Loucy (cell line): ENCODE data around the gene TBCD.

Experiments used
- H2AFZ ChIP-seq: fragments of 200-600 bp; sonication (generic); 2 replicates; pipeline ENCODE4 v1.6.0; 2016; ENCODE audit warnings: antibody characterized with exemption, mild to moderate bottlenecking, low read length, moderate library complexity
- H3F3A ChIP-seq: fragments of 200-600 bp; 2 replicates; pipeline ENCODE4 v1.6.0; 2016; ENCODE audit warnings: antibody characterized with exemption, low read depth, mild to moderate bottlenecking
- H3K27me3 ChIP-seq: fragments of 200-600 bp; sonication (generic); 2 replicates; pipeline ENCODE4 v1.6.1; 2014; ENCODE audit warnings: low read length, mild to moderate bottlenecking; ENCODE audit not compliant: insufficient read depth, poor library complexity, severe bottlenecking
- H3K36me3 ChIP-seq: fragments of 200-600 bp; sonication (generic); 2 replicates; pipeline ENCODE4 v1.6.1; 2016; ENCODE audit warnings: low read length; ENCODE audit not compliant: insufficient read depth
- H3K4me1 ChIP-seq: fragments of 200-600 bp; sonication (generic); 2 replicates; pipeline ENCODE4 v1.5.1; 2014; ENCODE audit warnings: low read length, mild to moderate bottlenecking; ENCODE audit not compliant: insufficient read depth, poor library complexity, severe bottlenecking
- H3K4me2 ChIP-seq: fragments of 200-600 bp; sonication (generic); 2 replicates; pipeline ENCODE4 v1.6.0; 2014; ENCODE audit warnings: antibody characterized with exemption, low read length, low read depth, mild to moderate bottlenecking; ENCODE audit not compliant: poor library complexity, severe bottlenecking
- H3K4me3 ChIP-seq: fragments of 200-600 bp; sonication (generic); 2 replicates; pipeline ENCODE4 v1.5.1; 2014; ENCODE audit warnings: low read length, mild to moderate bottlenecking, mixed read lengths; ENCODE audit not compliant: poor library complexity, severe bottlenecking
- H3K79me2 ChIP-seq: fragments of 200-600 bp; sonication (generic); 2 replicates; pipeline ENCODE4 v1.6.1; 2014; ENCODE audit warnings: low read length; ENCODE audit not compliant: insufficient read depth
- H3K9ac ChIP-seq: fragments of 200-600 bp; sonication (generic); 2 replicates; pipeline ENCODE4 v1.6.0; 2014; ENCODE audit warnings: mild to moderate bottlenecking, low read depth, low read length, moderate library complexity; ENCODE audit not compliant: poor library complexity, severe bottlenecking
- H3K9me2 ChIP-seq: fragments of 200-600 bp; sonication (generic); replicated peaks from 2 replicates; pipeline ENCODE4 v1.6.1; 2016; ENCODE audit warnings: low read depth, low read length, mixed read lengths
- H3K9me3 ChIP-seq: fragments of 200-600 bp; sonication (generic); 2 replicates; pipeline ENCODE4 v1.6.1; 2014; ENCODE audit warnings: mild to moderate bottlenecking, antibody characterized with exemption, low read length, low read depth; ENCODE audit not compliant: insufficient read depth
- H4K20me1 ChIP-seq: fragments of 200-600 bp; sonication (generic); 2 replicates; pipeline ENCODE4 v1.6.0; 2014; ENCODE audit warnings: antibody characterized with exemption, low read length, mild to moderate bottlenecking; ENCODE audit not compliant: insufficient read depth, poor library complexity, severe bottlenecking
- EZH2phosphoT487 ChIP-seq: fragments of 200-600 bp; IDR thresholded peaks from 2 replicates; pipeline ENCODE4 v1.6.1; 2018; ENCODE audit warnings: antibody characterized with exemption, mild to moderate bottlenecking, moderate library complexity, borderline replicate concordance
- TF ChIP-seq, protein P1 (sequence below): fragments of 200-600 bp; sonication (generic); conservative IDR thresholded peaks from 2 replicates; pipeline ENCODE4 v1.5.1; 2014; ENCODE audit warnings: mild to moderate bottlenecking, antibody characterized with exemption, low read length

Gene TBCD

DNA sequence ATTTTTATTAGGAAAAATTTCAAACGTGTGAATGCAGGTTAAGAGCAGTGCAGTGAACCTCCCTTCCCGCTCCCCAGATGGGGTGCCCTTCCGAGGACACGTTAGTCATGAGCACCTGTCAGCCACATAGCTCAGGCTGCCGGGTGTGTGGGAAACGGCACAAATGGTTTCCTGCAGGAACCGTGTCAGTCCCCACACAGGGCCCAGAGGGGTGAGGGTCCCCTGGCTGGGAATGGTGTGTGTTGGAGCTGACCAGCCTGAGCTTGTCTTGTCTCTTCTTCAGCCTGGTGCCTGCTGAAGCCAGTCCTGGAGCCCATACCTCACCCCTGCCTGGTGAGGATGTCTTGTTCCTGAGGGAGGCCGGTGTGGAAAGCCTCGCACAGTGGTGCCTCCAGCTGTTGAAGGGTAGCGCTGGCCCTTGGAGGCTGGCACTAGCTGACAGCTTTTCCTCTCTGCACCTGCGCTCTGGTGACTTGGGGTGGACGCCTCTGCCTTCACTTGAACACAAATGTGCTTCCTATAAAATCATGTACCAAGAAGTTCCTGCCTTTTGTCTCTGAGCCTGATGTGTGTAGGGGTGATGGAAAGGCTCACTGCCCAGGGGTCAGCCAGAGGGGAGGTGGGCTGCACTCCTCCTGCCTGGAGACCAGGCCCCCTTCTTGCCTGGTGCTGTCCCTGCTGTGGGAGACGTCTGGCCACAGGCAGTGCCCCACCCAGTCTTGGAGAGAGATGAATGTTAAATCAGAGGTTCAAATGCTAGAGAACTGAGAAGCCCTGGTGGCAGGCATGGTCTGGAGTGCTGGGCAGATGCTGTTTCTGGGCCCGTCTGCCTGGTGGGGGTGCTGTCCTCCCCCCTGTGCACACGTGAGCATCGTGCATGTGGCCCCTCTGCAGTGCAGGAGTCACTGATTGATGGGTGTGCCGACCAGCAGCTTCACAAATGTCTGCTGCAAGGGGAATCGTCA lies 190.6 kb downstream of the TBCD start:
- TF ChIP-seq, protein P1, sequence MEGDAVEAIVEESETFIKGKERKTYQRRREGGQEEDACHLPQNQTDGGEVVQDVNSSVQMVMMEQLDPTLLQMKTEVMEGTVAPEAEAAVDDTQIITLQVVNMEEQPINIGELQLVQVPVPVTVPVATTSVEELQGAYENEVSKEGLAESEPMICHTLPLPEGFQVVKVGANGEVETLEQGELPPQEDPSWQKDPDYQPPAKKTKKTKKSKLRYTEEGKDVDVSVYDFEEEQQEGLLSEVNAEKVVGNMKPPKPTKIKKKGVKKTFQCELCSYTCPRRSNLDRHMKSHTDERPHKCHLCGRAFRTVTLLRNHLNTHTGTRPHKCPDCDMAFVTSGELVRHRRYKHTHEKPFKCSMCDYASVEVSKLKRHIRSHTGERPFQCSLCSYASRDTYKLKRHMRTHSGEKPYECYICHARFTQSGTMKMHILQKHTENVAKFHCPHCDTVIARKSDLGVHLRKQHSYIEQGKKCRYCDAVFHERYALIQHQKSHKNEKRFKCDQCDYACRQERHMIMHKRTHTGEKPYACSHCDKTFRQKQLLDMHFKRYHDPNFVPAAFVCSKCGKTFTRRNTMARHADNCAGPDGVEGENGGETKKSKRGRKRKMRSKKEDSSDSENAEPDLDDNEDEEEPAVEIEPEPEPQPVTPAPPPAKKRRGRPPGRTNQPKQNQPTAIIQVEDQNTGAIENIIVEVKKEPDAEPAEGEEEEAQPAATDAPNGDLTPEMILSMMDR = 0 out of 2 replicates have a peak, but pooled peaks have one; percentile 10
- no peak for TF ChIP-seq EZH2phosphoT487
- Histone ChIP-seq H3K4me3 (no peak overlapping the region), H3K27me3 (no peaks in the 10 kb centered on the region), H3F3A (no peaks in the 10 kb centered on the region), H3K4me1 (no peaks in the 10 kb centered on the region), H3K9me2 (no peaks in the 10 kb centered on the region), H4K20me1 (peaks cover 3% of the 10 kb centered on the region), H3K79me2 (no peaks in the 10 kb centered on the region), H3K9ac (no peak overlapping the region), H3K9me3 (peaks cover 26% of the 10 kb centered on the region; the same call in 1 of the 2 replicates), H3K4me2 (no peak overlapping the region), H2AFZ (no peak overlapping the region), H3K36me3 (peaks cover 96% of the 10 kb centered on the region)

DNA sequence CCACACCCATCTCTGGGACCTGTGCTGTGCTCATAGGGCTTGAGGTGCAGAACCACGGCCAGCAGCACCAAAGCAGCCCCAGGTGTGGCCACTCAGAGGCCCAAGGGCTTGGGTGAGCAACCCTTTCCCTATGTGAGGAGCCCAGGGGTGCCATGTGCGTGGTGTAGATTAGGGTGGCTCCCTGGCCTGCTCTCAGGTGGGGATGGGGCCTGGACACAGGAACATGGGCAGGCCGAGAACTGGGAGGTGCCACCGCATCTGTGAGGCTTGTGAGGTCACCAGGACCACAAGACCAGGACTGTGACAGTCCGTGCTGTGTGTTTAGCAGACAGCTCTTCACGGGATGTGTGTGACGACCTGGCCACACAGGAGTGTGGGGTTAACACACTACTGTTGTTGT lies 191.5 kb downstream of the TBCD start:
- no peaks in the 10 kb centered on the region for H3K9me2 ChIP-seq
- peaks cover 26% of the 10 kb centered on the region; the same call in 1 of the 2 replicates for H3K9me3 ChIP-seq
- no peak overlapping the region for H3K4me3 ChIP-seq
- H2AFZ ChIP-seq = no peak overlapping the region
- TF ChIP-seq, protein P1 = no peak
- TF ChIP-seq EZH2phosphoT487 = no peak
- no peak overlapping the region for H3K9ac ChIP-seq
- H3K36me3 ChIP-seq = peaks cover 95% of the 10 kb centered on the region
- H3K27me3 ChIP-seq = no peaks in the 10 kb centered on the region
- no peaks in the 10 kb centered on the region for H3K79me2 ChIP-seq
- peaks cover under 1% of the 10 kb centered on the region for H4K20me1 ChIP-seq
- no peak overlapping the region for H3K4me2 ChIP-seq
- no peaks in the 10 kb centered on the region for H3F3A ChIP-seq
- no peaks in the 10 kb centered on the region for H3K4me1 ChIP-seq

DNA sequence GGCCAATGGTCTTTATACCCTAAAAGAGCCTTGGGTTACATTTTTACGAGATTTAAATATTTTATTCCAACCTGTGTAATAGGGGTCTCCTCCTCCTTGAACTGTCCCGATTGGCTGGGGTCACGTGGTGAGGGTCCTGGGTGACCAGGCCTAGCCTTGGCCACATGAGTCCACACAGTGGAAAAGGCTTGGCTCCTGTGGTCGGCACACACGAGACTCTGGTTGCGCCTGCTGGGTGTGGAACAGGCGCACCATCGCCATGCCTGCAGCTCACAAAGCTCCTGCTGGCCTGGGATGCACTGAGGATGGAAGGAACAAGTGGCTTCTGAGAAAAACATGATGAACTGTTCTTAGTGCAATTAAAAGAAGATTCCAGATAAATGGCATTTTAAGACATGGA lies 191.9 kb downstream of the TBCD start:
- H3K4me3 ChIP-seq = no peak overlapping the region
- H2AFZ ChIP-seq = no peak overlapping the region
- no peaks in the 10 kb centered on the region for H3K4me1 ChIP-seq
- H3K9me3 ChIP-seq = peaks cover 26% of the 10 kb centered on the region; the same call in 1 of the 2 replicates
- H4K20me1 ChIP-seq = no peaks in the 10 kb centered on the region
- no peaks in the 10 kb centered on the region for H3K27me3 ChIP-seq
- TF ChIP-seq, protein P1 = no peak
- no peak for TF ChIP-seq EZH2phosphoT487
- H3F3A ChIP-seq = no peaks in the 10 kb centered on the region
- no peaks in the 10 kb centered on the region for H3K79me2 ChIP-seq
- H3K4me2 ChIP-seq = no peak overlapping the region
- H3K9ac ChIP-seq = no peak overlapping the region
- H3K9me2 ChIP-seq = no peaks in the 10 kb centered on the region
- H3K36me3 ChIP-seq = peaks cover 95% of the 10 kb centered on the region
